Left renal pelvis (tissue), 4 donors: ENCODE results near the gene REEP6. TPM values are rescaled to one million over a fixed set of nuclear protein-coding genes. Genes with fewer than 3 reads are reported as not detected.

Experiments used
- DNase-seq, 4 donors: peaks; one replicate each; pipeline ENCODE4 v3.0.0-alpha.2; 2013; ENCODE audit warnings: low read depth in 4 of 4, low spot score in 3 of 4
- polyA plus RNA-seq, 4 donors: library from polyadenylated mRNA; unstranded; fragments of 120-200 nt; gene quantifications; one replicate each; pipeline ENCODE4 v1.2.1, GENCODE V29; 2013; ENCODE audit not compliant: insufficient read length in 4 of 4

The REEP6 gene
- polyA plus RNA-seq, 4 donors, result 2.2 to 23.5 (median 14.0) TPM

DNA sequence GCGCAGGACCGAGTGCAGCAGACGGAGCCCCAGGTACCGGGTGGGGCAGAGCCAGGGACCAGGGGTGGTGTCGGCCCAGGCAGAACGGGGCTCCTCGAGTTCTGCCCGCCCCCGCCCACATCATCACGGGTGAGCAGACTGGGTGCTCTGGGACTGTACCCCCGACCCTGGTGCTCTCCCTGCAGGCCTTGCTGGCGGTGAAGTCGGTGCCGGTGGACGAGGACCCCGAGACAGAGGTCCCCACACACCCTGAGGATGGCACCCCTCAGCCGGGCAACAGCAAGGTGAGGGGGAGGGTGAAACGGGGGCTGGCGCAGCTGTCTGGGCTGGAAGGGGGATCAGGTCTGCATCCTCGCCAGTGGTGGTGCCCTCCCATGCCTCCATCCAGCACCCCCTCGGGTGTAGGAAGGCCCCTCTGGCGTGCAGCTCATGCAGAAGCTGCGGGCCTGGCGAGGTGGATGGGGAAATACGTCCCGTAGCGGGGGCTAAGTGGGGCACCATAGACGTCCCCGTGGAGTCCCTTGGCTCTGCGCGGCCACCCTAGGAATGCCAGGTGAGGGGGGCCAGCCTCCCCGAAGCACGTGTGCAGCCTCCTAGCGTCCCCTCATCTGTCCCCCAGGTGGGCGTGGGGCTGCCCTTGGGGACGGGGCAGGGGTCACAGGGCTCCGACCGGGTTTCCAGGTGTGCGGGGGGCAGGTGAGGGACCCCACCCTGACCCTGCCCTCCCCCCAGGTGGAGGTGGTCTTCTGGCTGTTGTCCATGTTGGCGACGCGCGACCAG, 34.7 kb upstream of the REEP6 start:
- no peak for DNase-seq

DNA sequence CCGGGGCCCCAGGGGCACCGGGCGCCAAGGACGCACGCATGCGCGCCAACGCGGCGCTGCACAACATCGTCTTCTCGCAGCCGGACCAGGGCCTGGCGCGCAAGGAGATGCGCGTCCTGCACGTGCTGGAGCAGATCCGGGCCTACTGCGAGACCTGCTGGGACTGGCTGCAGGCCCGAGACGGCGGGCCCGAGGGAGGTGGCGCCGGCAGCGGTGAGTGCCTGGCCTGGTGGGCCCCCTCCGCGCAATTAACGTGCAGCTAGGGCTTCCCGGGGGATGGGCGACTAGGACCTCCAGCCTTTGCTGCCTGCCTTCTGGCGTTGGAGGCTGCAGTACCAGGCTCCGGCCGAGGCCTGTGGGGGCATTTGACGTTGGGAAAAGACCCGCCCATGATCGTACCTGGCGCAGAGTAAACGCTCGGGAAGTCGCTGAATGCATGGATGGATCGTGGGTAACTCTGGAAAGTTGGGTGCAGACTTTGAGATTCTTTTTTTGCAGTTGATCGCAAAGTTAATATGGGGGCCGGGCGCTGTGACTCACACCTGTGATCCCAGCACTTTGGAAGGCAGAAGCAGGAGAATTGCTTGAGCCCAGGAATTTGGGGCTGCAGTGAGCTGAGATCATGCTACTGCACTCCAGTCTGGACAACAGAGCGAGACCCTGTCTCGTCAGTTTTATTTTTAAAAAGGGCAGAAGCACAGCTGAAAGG, 33.8 kb upstream of the REEP6 start:
- DNase-seq, result no peak

DNA sequence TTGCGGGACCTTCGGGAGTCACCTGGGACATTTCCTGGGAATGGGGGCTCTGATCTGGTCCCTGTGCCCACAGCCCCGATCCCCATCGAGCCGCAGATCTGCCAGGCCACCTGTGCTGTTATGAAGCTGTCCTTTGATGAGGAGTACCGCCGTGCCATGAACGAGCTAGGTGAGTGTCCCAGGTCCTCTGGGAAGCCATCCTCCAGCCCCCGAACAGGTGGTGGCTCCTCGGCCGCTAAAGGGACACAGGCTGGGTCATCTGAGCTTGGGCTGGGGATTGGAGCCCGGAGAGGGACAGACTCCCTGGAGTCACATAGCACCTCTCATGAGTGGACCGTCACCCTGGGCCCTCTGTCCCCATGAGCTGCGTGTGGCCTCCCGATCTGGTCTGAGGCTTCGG, 33.1 kb upstream of the REEP6 start:
- no peak for DNase-seq

DNA sequence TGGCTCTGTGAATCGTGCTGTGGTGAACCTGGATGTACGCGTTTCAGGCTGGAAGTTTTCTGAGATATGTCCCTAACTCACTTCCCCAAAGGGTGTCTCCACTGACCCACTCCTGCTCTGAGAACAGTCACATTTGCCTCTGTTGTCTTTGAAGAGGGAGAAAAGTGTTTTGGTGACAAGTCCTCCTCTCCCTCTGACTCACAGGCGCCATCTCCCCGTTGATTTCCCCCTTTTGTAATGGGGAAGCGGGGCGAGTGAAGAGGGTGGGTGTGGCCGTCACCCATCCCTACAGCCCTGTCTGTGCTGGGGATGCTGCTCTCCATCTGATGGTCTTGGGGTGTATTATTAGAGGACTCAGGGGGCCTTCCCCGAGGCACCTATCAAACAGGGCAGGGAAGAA, 31.5 kb upstream of the REEP6 start:
- no peak for DNase-seq

DNA sequence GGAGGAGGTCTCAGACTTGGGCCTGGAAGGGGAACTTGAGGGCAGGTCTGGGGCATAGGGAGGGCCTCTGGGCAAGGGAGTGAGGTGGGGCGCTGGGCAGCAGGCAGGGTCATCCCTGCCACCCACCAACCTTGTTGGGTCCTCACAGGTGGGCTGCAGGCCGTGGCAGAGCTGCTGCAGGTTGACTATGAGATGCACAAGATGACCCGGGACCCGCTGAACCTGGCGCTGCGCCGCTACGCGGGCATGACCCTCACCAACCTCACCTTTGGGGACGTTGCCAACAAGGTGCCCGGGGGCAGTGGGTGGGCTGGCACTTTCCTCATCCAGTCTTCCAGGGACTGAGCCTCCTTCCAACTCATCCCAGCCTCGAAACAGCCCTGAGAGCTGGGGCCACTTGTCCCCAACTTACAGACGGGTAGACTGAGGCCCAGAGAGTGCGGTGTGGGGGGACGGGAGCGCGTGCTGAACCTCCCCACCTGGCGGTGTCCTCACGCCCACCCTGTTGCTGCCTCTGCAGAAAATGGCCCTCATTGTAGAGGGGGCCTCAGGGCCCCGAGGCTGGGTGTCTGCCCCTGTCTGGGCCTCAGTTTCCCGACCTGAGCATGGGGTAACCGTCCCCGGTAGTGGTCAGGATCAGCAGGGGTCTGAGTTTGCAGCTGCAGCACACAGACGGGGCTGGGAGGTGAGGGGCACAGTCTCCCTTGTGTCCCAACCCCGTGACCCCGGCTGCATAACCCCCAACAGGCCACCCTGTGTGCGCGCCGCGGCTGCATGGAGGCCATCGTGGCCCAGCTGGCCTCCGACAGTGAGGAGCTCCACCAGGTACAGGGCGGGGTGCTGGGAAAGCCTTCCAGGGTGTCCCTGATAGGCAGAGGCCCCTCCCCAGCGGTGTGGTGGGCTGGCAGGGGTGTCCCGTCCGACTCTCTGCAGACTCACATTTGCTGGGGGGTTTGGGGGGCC, 30.7 kb upstream of the REEP6 start:
- DNase-seq, result no peak

DNA sequence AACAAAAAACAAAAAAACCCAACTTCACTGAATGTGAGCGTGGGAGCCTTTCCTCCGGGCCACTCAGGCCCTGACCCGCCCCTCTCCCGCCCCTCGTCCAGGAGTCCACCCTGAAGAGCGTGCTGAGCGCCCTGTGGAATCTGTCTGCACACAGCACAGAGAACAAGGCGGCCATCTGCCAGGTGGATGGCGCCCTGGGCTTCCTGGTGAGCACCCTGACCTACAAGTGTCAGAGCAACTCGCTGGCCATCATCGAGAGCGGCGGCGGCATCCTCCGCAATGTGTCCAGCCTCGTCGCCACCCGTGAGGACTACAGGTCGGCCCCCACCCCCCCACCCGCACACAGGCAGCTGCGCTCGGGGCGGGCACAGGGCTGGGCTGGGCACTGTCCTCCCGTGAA, 29.1 kb upstream of the REEP6 start:
- no peak for DNase-seq

DNA sequence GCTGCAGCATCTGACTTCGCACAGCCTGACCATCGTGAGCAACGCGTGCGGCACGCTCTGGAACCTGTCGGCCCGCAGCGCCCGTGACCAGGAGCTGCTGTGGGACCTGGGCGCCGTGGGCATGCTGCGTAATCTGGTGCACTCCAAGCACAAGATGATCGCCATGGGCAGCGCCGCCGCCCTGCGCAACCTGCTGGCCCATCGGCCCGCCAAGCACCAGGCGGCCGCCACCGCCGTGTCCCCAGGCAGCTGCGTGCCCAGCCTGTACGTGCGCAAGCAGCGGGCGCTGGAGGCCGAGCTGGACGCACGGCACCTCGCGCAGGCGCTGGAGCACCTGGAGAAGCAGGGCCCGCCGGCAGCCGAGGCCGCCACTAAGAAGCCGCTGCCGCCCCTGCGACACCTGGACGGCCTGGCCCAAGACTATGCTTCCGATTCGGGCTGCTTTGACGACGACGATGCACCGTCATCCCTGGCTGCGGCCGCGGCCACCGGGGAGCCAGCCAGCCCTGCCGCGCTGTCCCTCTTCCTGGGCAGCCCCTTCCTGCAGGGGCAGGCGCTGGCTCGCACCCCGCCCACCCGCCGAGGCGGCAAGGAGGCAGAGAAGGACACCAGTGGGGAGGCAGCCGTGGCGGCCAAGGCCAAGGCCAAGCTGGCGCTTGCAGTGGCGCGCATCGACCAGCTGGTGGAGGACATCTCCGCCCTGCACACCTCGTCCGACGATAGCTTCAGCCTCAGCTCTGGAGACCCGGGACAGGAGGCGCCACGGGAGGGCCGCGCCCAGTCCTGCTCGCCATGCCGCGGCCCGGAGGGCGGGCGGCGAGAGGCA, 25.6 kb upstream of the REEP6 start:
- no peak for DNase-seq

DNA sequence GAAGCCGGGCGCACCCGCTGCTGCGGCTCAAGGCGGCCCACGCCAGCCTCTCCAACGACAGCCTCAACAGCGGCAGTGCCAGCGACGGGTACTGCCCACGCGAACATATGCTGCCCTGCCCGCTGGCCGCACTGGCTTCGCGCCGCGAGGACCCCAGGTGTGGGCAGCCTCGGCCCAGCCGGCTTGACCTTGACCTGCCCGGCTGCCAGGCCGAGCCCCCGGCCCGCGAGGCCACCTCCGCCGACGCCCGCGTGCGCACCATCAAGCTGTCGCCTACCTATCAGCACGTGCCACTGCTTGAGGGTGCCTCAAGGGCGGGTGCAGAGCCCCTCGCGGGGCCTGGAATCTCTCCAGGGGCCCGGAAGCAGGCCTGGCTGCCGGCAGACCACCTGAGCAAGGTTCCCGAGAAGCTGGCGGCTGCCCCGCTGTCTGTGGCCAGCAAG, 24.9 kb upstream of the REEP6 start:
- DNase-seq, result no peak

DNA sequence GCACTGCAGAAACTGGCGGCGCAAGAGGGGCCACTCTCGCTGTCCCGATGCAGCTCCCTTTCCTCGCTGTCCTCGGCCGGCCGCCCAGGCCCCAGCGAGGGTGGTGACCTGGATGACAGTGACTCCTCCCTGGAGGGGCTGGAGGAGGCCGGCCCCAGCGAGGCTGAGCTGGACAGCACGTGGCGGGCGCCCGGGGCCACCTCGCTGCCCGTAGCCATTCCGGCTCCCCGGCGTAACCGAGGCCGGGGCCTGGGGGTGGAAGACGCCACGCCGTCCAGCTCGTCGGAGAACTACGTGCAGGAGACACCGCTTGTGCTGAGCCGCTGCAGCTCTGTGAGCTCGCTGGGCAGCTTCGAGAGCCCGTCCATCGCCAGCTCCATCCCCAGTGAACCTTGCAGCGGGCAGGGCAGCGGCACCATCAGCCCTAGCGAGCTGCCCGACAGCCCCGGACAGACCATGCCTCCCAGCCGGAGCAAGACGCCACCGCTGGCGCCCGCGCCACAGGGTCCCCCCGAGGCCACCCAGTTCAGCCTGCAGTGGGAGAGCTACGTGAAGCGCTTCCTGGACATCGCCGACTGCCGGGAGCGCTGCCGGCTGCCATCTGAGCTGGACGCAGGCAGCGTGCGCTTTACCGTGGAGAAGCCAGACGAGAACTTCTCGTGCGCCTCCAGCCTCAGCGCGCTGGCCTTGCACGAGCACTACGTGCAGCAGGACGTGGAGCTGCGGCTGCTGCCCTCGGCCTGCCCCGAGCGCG, 24.3 kb upstream of the REEP6 start:
- DNase-seq, result no peak

DNA sequence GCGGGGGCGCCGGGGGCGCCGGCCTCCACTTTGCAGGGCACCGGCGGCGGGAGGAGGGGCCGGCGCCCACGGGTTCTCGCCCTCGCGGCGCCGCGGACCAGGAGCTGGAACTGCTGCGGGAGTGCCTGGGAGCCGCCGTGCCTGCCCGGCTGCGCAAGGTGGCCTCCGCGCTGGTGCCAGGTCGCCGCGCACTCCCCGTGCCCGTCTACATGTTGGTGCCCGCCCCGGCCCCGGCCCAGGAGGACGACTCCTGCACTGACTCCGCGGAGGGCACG, 23.8 kb upstream of the REEP6 start:
- no peak for DNase-seq

DNA sequence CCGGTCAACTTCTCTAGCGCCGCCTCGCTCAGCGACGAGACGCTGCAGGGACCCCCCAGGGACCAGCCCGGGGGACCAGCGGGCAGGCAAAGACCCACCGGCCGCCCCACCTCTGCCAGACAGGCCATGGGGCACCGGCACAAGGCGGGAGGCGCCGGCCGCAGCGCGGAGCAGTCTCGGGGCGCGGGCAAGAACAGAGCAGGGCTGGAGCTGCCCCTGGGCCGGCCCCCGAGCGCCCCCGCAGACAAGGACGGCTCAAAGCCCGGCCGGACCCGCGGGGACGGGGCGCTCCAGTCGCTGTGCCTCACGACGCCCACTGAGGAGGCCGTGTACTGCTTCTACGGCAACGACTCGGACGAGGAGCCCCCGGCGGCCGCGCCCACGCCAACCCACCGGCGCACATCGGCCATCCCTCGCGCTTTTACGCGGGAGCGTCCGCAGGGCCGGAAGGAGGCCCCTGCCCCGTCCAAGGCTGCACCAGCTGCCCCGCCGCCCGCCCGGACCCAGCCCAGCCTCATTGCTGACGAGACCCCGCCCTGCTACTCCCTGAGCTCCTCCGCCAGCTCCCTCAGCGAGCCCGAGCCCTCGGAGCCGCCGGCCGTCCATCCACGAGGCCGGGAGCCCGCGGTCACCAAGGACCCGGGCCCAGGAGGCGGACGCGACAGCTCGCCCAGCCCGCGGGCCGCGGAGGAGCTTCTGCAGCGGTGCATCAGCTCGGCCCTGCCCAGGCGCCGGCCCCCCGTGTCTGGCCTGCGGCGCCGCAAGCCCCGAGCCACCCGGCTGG, 23.3 kb upstream of the REEP6 start:
- DNase-seq, result no peak

DNA sequence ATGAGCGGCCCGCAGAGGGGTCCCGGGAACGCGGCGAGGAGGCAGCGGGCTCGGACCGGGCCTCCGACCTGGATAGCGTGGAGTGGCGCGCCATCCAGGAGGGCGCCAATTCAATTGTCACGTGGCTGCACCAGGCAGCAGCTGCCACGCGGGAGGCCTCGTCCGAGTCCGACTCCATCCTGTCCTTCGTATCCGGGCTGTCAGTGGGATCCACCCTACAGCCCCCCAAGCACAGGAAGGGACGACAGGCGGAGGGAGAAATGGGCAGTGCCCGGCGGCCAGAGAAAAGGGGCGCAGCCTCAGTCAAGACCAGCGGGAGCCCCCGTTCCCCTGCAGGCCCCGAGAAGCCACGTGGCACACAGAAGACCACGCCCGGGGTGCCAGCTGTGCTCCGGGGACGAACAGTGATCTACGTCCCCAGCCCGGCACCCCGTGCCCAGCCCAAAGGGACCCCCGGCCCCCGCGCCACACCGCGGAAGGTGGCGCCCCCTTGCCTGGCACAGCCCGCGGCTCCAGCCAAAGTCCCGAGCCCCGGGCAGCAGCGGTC, 22.6 kb upstream of the REEP6 start:
- DNase-seq, result no peak

DNA sequence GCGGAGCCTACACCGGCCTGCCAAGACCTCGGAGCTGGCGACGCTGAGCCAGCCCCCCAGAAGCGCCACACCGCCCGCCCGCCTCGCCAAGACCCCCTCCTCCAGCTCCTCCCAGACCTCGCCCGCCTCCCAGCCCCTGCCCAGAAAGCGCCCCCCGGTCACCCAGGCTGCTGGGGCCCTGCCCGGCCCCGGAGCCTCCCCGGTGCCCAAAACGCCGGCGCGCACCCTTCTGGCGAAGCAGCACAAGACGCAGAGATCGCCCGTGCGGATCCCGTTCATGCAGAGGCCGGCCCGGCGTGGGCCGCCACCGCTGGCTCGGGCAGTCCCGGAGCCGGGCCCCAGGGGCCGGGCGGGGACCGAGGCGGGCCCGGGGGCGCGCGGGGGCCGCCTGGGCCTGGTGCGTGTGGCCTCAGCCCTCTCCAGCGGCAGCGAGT, 22.1 kb upstream of the REEP6 start:
- no peak for DNase-seq

DNA sequence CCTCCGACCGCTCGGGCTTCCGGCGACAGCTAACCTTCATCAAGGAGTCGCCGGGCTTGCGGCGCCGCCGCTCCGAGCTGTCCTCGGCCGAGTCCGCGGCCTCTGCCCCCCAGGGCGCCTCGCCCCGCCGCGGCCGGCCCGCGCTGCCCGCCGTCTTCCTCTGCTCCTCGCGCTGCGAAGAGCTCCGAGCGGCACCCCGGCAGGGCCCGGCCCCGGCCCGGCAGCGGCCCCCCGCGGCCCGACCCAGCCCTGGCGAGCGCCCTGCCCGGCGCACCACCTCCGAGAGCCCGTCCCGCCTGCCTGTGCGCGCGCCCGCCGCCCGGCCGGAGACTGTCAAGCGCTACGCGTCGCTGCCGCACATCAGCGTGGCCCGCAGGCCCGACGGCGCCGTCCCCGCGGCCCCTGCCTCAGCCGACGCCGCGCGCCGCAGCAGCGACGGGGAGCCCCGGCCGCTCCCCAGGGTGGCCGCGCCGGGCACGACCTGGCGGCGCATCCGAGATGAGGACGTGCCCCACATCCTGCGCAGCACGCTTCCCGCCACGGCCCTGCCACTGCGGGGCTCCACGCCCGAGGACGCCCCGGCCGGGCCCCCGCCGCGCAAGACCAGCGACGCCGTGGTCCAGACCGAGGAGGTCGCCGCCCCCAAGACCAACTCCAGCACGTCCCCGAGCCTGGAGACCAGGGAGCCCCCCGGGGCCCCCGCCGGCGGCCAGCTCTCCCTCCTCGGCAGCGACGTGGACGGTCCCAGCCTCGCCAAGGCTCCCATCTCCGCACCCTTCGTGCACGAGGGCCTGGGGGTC, 21.5 kb upstream of the REEP6 start:
- DNase-seq, result no peak

DNA sequence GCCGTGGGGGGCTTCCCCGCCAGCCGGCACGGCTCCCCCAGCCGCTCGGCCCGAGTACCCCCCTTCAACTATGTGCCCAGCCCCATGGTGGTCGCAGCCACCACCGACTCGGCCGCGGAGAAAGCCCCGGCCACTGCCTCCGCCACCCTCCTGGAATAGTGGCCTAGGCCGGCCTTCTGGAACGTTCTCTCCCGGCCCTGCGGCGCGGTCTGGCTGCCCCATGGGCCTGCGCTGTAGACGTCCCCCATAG, 21.0 kb upstream of the REEP6 start:
- DNase-seq, result no peak

DNA sequence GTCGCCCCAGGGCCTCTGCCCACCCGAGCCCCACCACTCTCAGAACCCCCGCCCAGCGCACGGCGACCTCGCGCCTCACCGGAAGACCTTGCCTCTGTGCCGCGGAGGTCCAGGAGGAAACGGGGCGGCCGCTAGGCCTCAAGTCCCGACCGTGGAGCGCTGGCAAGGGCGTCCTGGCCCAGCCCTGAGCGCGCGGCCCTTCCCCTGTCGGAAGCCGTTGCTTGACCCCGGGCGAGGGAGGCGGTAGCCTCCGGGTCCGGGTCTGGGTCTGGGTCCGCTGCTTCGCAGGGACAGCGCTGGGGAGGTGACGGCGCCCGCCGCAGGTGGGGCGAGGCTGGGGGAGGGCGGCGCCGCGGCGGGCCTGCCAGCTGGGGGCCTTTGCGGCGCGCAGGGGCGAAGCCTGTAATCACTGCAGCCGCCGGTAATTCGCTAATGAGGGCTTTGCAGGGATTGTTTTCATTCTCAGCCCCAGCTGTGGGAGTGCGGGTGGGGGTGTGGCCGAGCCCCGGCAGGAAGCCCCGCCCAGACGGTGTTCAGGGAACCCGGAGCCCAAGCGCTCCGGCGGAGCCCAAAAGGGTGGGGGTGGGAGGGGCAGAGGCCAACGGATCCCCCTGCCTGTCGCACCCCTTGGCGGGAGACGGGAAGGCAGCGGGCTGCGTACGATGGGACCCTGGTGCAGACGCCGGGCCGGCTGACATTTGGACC, 20.5 kb upstream of the REEP6 start:
- DNase-seq, result no peak

DNA sequence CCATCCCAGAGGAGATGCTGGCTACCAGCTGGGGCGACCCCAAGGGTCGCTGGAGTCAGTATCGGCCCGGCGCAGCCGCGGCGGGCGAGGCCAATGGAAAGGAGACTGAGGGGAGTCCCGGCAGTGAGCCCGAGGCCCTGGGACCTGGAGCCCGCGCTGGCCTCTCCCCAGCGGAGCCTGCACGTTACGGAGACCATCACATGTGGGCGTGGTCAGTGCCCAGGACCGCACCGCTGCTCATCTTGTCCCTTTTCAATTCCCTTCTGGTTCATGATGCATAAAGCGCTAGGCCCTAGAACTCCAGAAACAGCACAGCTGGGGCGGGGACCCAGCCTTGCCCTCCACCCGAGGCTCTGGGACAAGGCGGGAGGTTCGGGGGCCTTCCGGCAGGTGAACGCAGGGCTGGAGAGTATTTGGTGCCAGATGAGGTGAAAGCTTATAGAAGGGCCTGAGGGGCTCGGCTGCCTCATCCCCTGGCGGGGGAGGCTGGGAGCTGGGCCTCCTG, 19.9 kb upstream of the REEP6 start:
- DNase-seq, result no peak
